Prostate gland (tissue), 2 donors: Measurements from ENCODE around the gene MYH15. TPM values are rescaled to one million over a fixed set of nuclear protein-coding genes. Genes with fewer than 3 reads are reported as not detected.

Experiments
- DNase-seq: peaks from one replicate; pipeline ENCODE4 v3.0.0-alpha.2; 2019; ENCODE audit warnings: low spot score
- H3K27ac ChIP-seq, 2 donors: fragments of 200-600 bp; sonication (generic); 2 replicates each; pipeline ENCODE4 v1.5.1; 2017 to 2019
- H3K27me3 ChIP-seq: fragments of 200-600 bp; sonication (generic); replicated peaks from 2 replicates; pipeline ENCODE4 v1.5.1; 2019; ENCODE audit not compliant: insufficient read depth
- H3K36me3 ChIP-seq, 2 donors: fragments of 200-600 bp; sonication (generic); 1 replicate in 1 of 2; 2 replicates in 1 of 2; pipeline versions ENCODE4 v1.5.1 to v1.8.1; 2017 to 2019
- H3K4me1 ChIP-seq: fragments of 200-600 bp; sonication (generic); replicated peaks from 2 replicates; pipeline ENCODE4 v1.5.1; 2019
- H3K4me3 ChIP-seq, 2 donors: fragments of 200-600 bp; sonication (generic); 2 replicates each; pipeline ENCODE4 v1.5.1; 2017 to 2019
- H3K9me3 ChIP-seq: fragments of 200-600 bp; sonication (generic); 2 replicates; pipeline ENCODE4 v1.5.1; 2017
- CTCF ChIP-seq, 4 experiments: fragments of 200-600 bp in 2 of 4; fragments of 450-650 bp in 2 of 4; sonication (generic) in 2 of 4; IDR thresholded peaks; 1 replicate in 3 of 4; 2 replicates in 1 of 4; pipeline ENCODE4 v1.5.1; 2016 to 2019; ENCODE audit warnings: antibody characterized with exemption in 4 of 4, mild to moderate bottlenecking in 2 of 4, moderate library complexity in 2 of 4
- POLR2A ChIP-seq: fragments of 450-650 bp; IDR thresholded peaks from one replicate; pipeline ENCODE4 v1.6.1; 2016; ENCODE audit warnings: antibody characterized with exemption, mild to moderate bottlenecking
- POLR2AphosphoS5 ChIP-seq: sonication (generic); formaldehyde crosslinking; IDR thresholded peaks from one replicate; pipeline ENCODE4 v1.6.1; 2017; ENCODE audit warnings: antibody characterized with exemption
- WGBS: methylation state at CpG from one replicate; pipeline ENCODE4 v1.1.5; 2018; 5-methylcytosine and 5-hydroxymethylcytosine counted together
- intact Hi-C: fragments of 100-400 bp; cut with DNase I; formaldehyde crosslinking; loops from one replicate; pipeline ENCODE4 v1.14.2; 2022
- total RNA-seq, 2 donors: library from RNA; depleted of rRNA; stranded (reverse); fragments of >200 nt; gene quantifications; one replicate each; pipeline ENCODE4 v1.1.0, GENCODE V29; 2016

MYH15 gene
- total RNA-seq, 2 donors from 2014 or later = 0.68 TPM

GRCh38 chr3:108359011-108359410 is 151.4 kb downstream of the MYH15 start:
- H3K27ac ChIP-seq = no peak overlapping the region
- intact Hi-C loops = no loop called here
- no peaks in the 10 kb centered on the region for H3K9me3 ChIP-seq
- H3K4me3 ChIP-seq = no peak overlapping the region
- no peaks in the 10 kb centered on the region for H3K36me3 ChIP-seq
- TF ChIP-seq POLR2A = no peak
- TF ChIP-seq CTCF (IDR thresholded peaks at IDR 0.05) = no peak
- H3K27me3 ChIP-seq = no peaks in the 10 kb centered on the region
- DNase-seq = no peak
- H3K4me1 ChIP-seq = no peaks in the 10 kb centered on the region
- WGBS = 77% methylated on average over 2 of the region's 2 CpGs

- WGBS = 86% methylated on average over 2 of the region's 2 CpGs
- intact Hi-C loops = no loop called here
These were observed 153.4 kb downstream of the MYH15 start for GRCh38 chr3:108357042-108357441.

GRCh38 chr3:108354562-108354961 is 155.8 kb downstream of the MYH15 start:
- WGBS = 56% methylated on average over 1 of the region's 1 CpG
- no peak for DNase-seq
- Histone ChIP-seq H3K4me1 (no peaks in the 10 kb centered on the region), H3K36me3 (no peaks in the 10 kb centered on the region), H3K27ac (no peak overlapping the region), H3K9me3 (no peaks in the 10 kb centered on the region), H3K4me3 (no peak overlapping the region), H3K27me3 (no peaks in the 10 kb centered on the region)
- TF ChIP-seq CTCF (IDR thresholded peaks at IDR 0.05) (no peak), POLR2AphosphoS5 (no peak), POLR2A (no peak)
- intact Hi-C loops = no loop called here

More at GRCh38 chr3:108357042-108357441, 153.4 kb downstream of the MYH15 start:
- Histone ChIP-seq H3K36me3 (no peaks in the 10 kb centered on the region), H3K4me1 (no peaks in the 10 kb centered on the region), H3K9me3 (no peaks in the 10 kb centered on the region), H3K27ac (no peak overlapping the region), H3K4me3 (no peak overlapping the region), H3K27me3 (no peaks in the 10 kb centered on the region)
- no peak for DNase-seq
- no peak for TF ChIP-seq CTCF (IDR thresholded peaks at IDR 0.05)

- H3K9me3 ChIP-seq = no peaks in the 10 kb centered on the region
- DNase-seq = no peak
- no peak for TF ChIP-seq CTCF (IDR thresholded peaks at IDR 0.05)
- no peak for TF ChIP-seq POLR2A
- TF ChIP-seq POLR2AphosphoS5 = no peak
- no peaks in the 10 kb centered on the region for H3K27me3 ChIP-seq
- H3K27ac ChIP-seq = no peak overlapping the region
- WGBS = 76% methylated on average over 3 of the region's 3 CpGs
- no peak overlapping the region for H3K4me3 ChIP-seq
- intact Hi-C loops = no loop called here
- no peaks in the 10 kb centered on the region for H3K4me1 ChIP-seq
- no peaks in the 10 kb centered on the region for H3K36me3 ChIP-seq
These were observed 158.2 kb downstream of the MYH15 start for GRCh38 chr3:108352176-108352575.

GRCh38 chr3:108346301-108347227 is 163.8 kb downstream of the MYH15 start:
- Histone ChIP-seq H3K4me1 (no peaks in the 10 kb centered on the region), H3K27me3 (no peaks in the 10 kb centered on the region), H3K9me3 (no peaks in the 10 kb centered on the region), H3K27ac (no peak overlapping the region), H3K4me3 (no peak overlapping the region), H3K36me3 (no peaks in the 10 kb centered on the region)
- intact Hi-C loops = no loop called here
- 88% methylated on average over 5 of the region's 5 CpGs for WGBS
- no peak for DNase-seq
- TF ChIP-seq POLR2AphosphoS5 (no peak), CTCF (IDR thresholded peaks at IDR 0.05) (no peak), POLR2A (no peak)
